Esophagus muscularis mucosa (tissue), 4 donors: Measurements from ENCODE around the gene TCF7L2. TPM values are rescaled to one million over a fixed set of nuclear protein-coding genes. Genes with fewer than 3 reads are reported as not detected.

ENCODE experiments used
- DNase-seq: peaks from one replicate; pipeline ENCODE4 v3.0.0-alpha.2; 2017; ENCODE audit errors: extremely low spot score
- H3K27ac ChIP-seq, 4 donors: fragments of 200-600 bp; sonication (generic); replicated peaks in 1 of 4; 1 replicate in 3 of 4; 2 replicates in 1 of 4; pipeline ENCODE4 v1.5.1; 2016 to 2019; ENCODE audit warnings: mild to moderate bottlenecking in 1 of 4
- H3K27me3 ChIP-seq, 4 donors: fragments of 200-600 bp; sonication (generic); one replicate each; pipeline versions ENCODE4 v1.5.1 to v1.6.0; 2016 to 2019
- H3K36me3 ChIP-seq, 4 donors: fragments of 200-600 bp; sonication (generic); one replicate each; pipeline ENCODE4 v1.5.1; 2016 to 2019
- H3K4me1 ChIP-seq, 4 donors: fragments of 200-600 bp; sonication (generic); one replicate each; pipeline ENCODE4 v1.5.1; 2016 to 2019
- H3K4me3 ChIP-seq, 4 donors: fragments of 200-600 bp; sonication (generic); 1 replicate in 2 of 4; 2 replicates in 2 of 4; pipeline ENCODE4 v1.5.1; 2016 to 2019; ENCODE audit warnings: mild to moderate bottlenecking in 4 of 4, moderate library complexity in 1 of 4
- H3K9me3 ChIP-seq, 4 donors: fragments of 200-600 bp; sonication (generic); 1 replicate in 3 of 4; 2 replicates in 1 of 4; pipeline ENCODE4 v1.5.1; 2016 to 2019
- CTCF ChIP-seq, 3 experiments: fragments of 200-600 bp in 2 of 3; fragments of 450-650 bp in 1 of 3; sonication (generic) in 2 of 3; IDR thresholded peaks; one replicate each; pipeline ENCODE4 v1.5.1; 2017 to 2019; ENCODE audit warnings: antibody characterized with exemption in 3 of 3, mild to moderate bottlenecking in 2 of 3, moderate library complexity in 1 of 3
- EP300 ChIP-seq: sonication (generic); formaldehyde crosslinking; IDR thresholded peaks from one replicate; pipeline ENCODE4 v1.6.1; 2017; ENCODE audit warnings: antibody characterized with exemption
- POLR2A ChIP-seq: fragments of 450-650 bp; IDR thresholded peaks from one replicate; pipeline ENCODE4 v1.6.1; 2017; ENCODE audit warnings: antibody characterized with exemption, moderate library complexity, mild to moderate bottlenecking, low read depth
- POLR2AphosphoS5 ChIP-seq, 2 donors: sonication (generic); formaldehyde crosslinking; IDR thresholded peaks; one replicate each; pipeline ENCODE4 v1.6.1; 2017; ENCODE audit warnings: antibody characterized with exemption in 2 of 2
- WGBS: methylation state at CpG from one replicate; pipeline ENCODE4 v1.1.5; 2018; 5-methylcytosine and 5-hydroxymethylcytosine counted together
- intact Hi-C: fragments of 100-400 bp; cut with DNase I; formaldehyde crosslinking; loops from one replicate; pipeline ENCODE4 v1.15.1; 2023
- total RNA-seq, 4 donors: library from RNA; depleted of rRNA; stranded (reverse); fragments of >200 nt; gene quantifications; one replicate each; pipeline versions ENCODE4 v1.1.0 to v1.2.1, GENCODE V29; 2016

The TCF7L2 gene
- total RNA-seq, 4 donors from 2014 or later, result 7.8 to 24.1 (median 19.2) TPM

DNA sequence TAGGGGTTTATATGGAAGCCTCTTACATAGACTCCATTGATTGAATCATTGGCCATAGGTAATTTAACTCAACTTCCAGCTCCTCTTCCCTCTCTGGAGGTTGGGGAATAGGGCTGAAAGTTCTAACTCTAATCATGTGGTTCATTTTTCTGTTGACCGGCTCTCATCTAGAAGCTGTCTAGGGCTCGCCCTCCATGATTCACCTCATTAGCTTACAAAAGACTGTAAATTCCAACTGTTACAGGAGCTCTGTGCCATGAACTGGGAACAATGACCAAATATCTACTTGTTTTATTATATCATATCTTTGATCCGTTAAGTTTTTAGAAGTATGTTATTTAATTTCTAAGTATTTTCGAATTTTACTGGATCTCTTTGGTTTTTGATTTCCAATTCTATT is 263.0 kb downstream of the TCF7L2 start:
- Histone ChIP-seq H3K36me3 (no peaks in the 10 kb centered on the region), H3K27me3 (no peaks in the 10 kb centered on the region), H3K4me1 (no peaks in the 10 kb centered on the region), H3K9me3 (peaks cover 0 to 11% (median 7%) of the 10 kb centered on the region in 4 donors), H3K4me3 (no peak overlapping the region), H3K27ac (no peak overlapping the region)
- intact Hi-C loops, result no loop called here
- 95% methylated on average over 4 of the region's 4 CpGs for WGBS
- TF ChIP-seq CTCF (IDR thresholded peaks at IDR 0.05) (no peak), POLR2AphosphoS5 (IDR thresholded peaks at IDR 0.05) (no peak), EP300 (no peak), POLR2A (no peak)
- no peak for DNase-seq

GRCh38 chr10:113214331-113214730 is 264.3 kb downstream of the TCF7L2 start:
- Histone ChIP-seq H3K27ac (no peak overlapping the region), H3K36me3 (no peaks in the 10 kb centered on the region), H3K27me3 (no peaks in the 10 kb centered on the region), H3K4me1 (no peaks in the 10 kb centered on the region), H3K9me3 (peaks cover 0 to 5% (median 2%) of the 10 kb centered on the region in 4 donors), H3K4me3 (no peak overlapping the region)
- intact Hi-C loops, result no loop called here
- 75% methylated on average over 4 of the region's 4 CpGs for WGBS
- DNase-seq, result no peak
- TF ChIP-seq CTCF (IDR thresholded peaks at IDR 0.05) (no peak), POLR2AphosphoS5 (IDR thresholded peaks at IDR 0.05) (no peak), EP300 (no peak), POLR2A (no peak)

DNA sequence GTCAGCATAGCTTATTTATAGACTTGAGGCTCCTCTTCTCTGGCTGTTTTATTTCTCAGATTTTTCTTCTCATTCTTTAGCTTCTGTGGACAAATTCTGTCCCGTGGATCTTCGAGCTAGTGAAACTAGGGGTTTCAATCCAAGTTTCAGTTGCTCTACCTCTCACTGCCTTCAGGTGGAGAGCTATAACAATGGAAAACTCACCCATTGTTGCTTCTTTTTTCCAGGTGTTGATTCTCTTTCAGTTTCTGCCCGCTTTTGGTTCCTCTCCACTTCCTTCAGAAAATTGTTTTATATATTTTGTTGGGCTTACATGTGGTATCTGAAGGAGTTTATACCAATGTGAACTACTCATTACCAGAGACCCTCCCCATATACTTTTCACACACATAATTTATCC is 266.1 kb downstream of the TCF7L2 start:
- no peaks in the 10 kb centered on the region for H3K4me1 ChIP-seq
- H3K27ac ChIP-seq, result no peak overlapping the region
- H3K27me3 ChIP-seq, result no peaks in the 10 kb centered on the region
- no peak for TF ChIP-seq CTCF (IDR thresholded peaks at IDR 0.05)
- H3K9me3 ChIP-seq, result peaks cover 0 to 5% (median 2%) of the 10 kb centered on the region in 4 donors
- 49% methylated on average over 3 of the region's 3 CpGs for whole genome bisulfite sequencing
- H3K36me3 ChIP-seq, result no peaks in the 10 kb centered on the region
- no peak for DNase-seq
- intact Hi-C loops, result no loop called here
- no peak overlapping the region for H3K4me3 ChIP-seq
